DND-41 (cell line): ENCODE measurements around the gene GABRR3.

Experiments
- ATAC-seq: fragments of 200-7000 bp; cut with Tn5 transposase; 3 replicates; pipeline ENCODE4 v1.9.1; 2021; ENCODE audit warnings: low read depth; ENCODE audit not compliant: insufficient read depth
- DNase-seq: peaks from one replicate; pipeline ENCODE4 v3.0.0-alpha.2; 2020
- H2AFZ ChIP-seq: 2 replicates; pipeline ENCODE4 v1.6.0; 2012; ENCODE audit warnings: low read depth, low read length
- H3K27ac ChIP-seq: 2 replicates; pipeline ENCODE4 v1.5.1; 2012; ENCODE audit warnings: low read length, inconsistent platforms
- H3K27me3 ChIP-seq: fragments of 200-600 bp; sonication (generic); 2 replicates; pipeline ENCODE4 v1.6.0; 2012; ENCODE audit warnings: low read length, mild to moderate bottlenecking, inconsistent platforms; ENCODE audit not compliant: insufficient read depth, poor library complexity
- H3K36me3 ChIP-seq: 2 replicates; pipeline ENCODE4 v1.5.1; 2012; ENCODE audit warnings: low read length, inconsistent platforms; ENCODE audit not compliant: insufficient read depth
- H3K4me1 ChIP-seq: 2 replicates; pipeline ENCODE4 v1.5.1; 2012; ENCODE audit warnings: mild to moderate bottlenecking, low read length; ENCODE audit not compliant: insufficient read depth
- H3K4me2 ChIP-seq: 2 replicates; pipeline ENCODE4 v1.6.0; 2012; ENCODE audit warnings: mild to moderate bottlenecking, moderate library complexity, low read length, inconsistent platforms; ENCODE audit not compliant: insufficient read depth
- H3K4me3 ChIP-seq, 2 experiments: fragments of 200-600 bp in 1 of 2; shearing (Covaris generic) in 1 of 2; 2 replicates each; pipeline ENCODE4 v1.5.1; 2012 to 2016; ENCODE audit warnings: inconsistent platforms in 2 of 2, low read length in 2 of 2, mild to moderate bottlenecking in 2 of 2, low read depth in 1 of 2, moderate library complexity in 1 of 2
- H3K79me2 ChIP-seq: 2 replicates; pipeline ENCODE4 v1.6.0; 2012; ENCODE audit warnings: low read length, inconsistent platforms; ENCODE audit not compliant: insufficient read depth
- H3K9ac ChIP-seq: 2 replicates; pipeline ENCODE4 v1.6.0; 2012; ENCODE audit warnings: low read depth, mild to moderate bottlenecking, inconsistent platforms, low read length, moderate library complexity
- H3K9me3 ChIP-seq: 2 replicates; pipeline ENCODE4 v1.5.1; 2012; ENCODE audit warnings: low read length, moderate library complexity, mild to moderate bottlenecking, inconsistent platforms; ENCODE audit not compliant: insufficient read depth, severe bottlenecking
- H4K20me1 ChIP-seq: 2 replicates; pipeline ENCODE4 v1.6.0; 2012; ENCODE audit warnings: low read length; ENCODE audit not compliant: insufficient read depth
- EZH2 ChIP-seq: IDR thresholded peaks from 3 replicates; pipeline ENCODE4 v1.6.1; 2012; ENCODE audit warnings: borderline replicate concordance, low read depth, mild to moderate bottlenecking, moderate library complexity, low read length, inconsistent platforms; ENCODE audit not compliant: severe bottlenecking
- TF ChIP-seq, protein P1 (sequence below): IDR thresholded peaks from 2 replicates; pipeline ENCODE4 v1.5.1; 2012; ENCODE audit warnings: borderline replicate concordance, low read length, moderate library complexity, mild to moderate bottlenecking; ENCODE audit not compliant: poor library complexity, severe bottlenecking; ENCODE audit errors: extremely low read depth

Gene GABRR3

DNA sequence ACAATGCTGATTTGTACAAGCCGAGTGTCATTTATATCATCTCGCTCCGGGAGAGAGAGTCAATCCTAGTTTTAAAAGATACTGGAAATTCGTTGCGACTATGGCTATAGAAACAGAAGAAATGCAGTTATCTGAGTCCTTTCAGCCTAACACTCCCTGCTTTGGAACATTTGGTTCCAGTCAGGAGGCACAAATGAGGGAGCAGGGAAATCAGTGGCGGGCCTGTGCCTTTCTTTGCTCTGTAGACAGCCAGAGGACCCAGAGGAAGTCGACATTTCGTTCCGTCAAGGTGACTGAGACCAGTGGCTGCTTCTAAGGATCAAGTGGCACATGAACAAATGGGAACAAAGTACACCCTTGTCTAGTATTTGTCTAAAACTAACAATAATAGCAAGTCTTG lies 62.1 kb downstream of the GABRR3 start:
- peak overlapping the region; percentile 79 for H2AFZ ChIP-seq
- peaks cover 50% of the 10 kb centered on the region for H3K4me1 ChIP-seq
- TF ChIP-seq, protein P1, sequence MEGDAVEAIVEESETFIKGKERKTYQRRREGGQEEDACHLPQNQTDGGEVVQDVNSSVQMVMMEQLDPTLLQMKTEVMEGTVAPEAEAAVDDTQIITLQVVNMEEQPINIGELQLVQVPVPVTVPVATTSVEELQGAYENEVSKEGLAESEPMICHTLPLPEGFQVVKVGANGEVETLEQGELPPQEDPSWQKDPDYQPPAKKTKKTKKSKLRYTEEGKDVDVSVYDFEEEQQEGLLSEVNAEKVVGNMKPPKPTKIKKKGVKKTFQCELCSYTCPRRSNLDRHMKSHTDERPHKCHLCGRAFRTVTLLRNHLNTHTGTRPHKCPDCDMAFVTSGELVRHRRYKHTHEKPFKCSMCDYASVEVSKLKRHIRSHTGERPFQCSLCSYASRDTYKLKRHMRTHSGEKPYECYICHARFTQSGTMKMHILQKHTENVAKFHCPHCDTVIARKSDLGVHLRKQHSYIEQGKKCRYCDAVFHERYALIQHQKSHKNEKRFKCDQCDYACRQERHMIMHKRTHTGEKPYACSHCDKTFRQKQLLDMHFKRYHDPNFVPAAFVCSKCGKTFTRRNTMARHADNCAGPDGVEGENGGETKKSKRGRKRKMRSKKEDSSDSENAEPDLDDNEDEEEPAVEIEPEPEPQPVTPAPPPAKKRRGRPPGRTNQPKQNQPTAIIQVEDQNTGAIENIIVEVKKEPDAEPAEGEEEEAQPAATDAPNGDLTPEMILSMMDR, result no peak
- no peak for TF ChIP-seq EZH2
- no peaks in the 10 kb centered on the region for H3K9me3 ChIP-seq
- peak overlapping the region; percentile 36; the same call in 1 of the 2 replicates for H3K27ac ChIP-seq
- H3K9ac ChIP-seq, result peak overlapping the region; percentile 61
- H3K36me3 ChIP-seq, result no peaks in the 10 kb centered on the region
- no peaks in the 10 kb centered on the region for H4K20me1 ChIP-seq
- ATAC-seq (no peak), DNase-seq (no peak)
- peak overlapping the region; percentile 60 for H3K4me2 ChIP-seq
- H3K79me2 ChIP-seq, result peaks cover 29% of the 10 kb centered on the region; the same call in 1 of the 2 replicates
- no peaks in the 10 kb centered on the region for H3K27me3 ChIP-seq
- peak overlapping the region; percentile 1 to 61; a peak in 3 of 4 replicates for H3K4me3 ChIP-seq

DNA sequence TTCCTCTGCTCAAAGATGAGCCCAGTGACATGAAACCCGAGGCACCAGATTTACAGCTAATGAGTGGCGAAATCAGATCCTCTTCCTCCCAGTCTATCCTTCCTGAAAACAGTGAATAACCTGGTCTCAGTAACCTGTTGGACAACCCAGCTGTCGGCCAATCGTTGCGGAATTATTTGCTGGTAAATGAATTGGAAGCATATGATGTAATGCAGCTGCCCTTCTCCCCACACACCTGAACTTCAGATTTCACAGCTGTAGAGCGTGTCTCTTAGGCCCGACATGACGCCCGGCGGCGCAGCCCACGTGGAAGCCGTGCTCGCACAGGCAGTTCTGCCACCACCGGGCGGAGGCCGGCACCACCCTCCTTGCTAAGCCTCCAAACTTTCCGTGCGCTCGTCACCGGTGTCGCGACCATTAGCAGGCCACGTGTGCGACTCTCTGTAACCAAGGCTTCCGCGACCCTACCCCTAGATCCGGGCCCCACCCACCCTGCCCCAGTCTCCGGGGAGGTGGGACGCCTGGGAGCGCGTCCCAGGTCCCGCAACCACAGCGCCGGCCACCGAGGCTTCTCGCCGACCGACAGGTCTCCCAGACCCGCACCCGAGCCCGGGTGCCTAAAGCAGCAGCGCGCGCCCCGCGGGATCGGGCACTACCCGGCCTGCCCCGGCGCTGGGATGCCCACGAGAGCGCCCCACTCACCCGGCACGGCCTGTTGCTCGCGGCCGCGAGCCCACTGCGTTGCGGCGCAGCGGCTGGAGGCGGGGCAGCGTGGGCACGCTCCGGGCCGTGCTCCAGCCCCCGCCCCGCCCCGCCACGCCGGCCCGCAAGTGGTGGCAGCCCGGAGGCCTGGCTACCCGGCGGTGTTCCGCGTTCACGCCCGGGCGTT lies 63.2 kb downstream of the GABRR3 start, which contains the start of gene RIOX2:
Gene RIOX2 (minus strand): TSS at position 753 of the 889 bp plus-strand sequence. CDS start 4,838 bp downstream, outside the sequence.
- H3K79me2 ChIP-seq, result peaks cover 29% of the 10 kb centered on the region; the same call in 1 of the 2 replicates
- TF ChIP-seq EZH2, result no peak
- TF ChIP-seq, protein P1, result peak; percentile 17

DNA sequence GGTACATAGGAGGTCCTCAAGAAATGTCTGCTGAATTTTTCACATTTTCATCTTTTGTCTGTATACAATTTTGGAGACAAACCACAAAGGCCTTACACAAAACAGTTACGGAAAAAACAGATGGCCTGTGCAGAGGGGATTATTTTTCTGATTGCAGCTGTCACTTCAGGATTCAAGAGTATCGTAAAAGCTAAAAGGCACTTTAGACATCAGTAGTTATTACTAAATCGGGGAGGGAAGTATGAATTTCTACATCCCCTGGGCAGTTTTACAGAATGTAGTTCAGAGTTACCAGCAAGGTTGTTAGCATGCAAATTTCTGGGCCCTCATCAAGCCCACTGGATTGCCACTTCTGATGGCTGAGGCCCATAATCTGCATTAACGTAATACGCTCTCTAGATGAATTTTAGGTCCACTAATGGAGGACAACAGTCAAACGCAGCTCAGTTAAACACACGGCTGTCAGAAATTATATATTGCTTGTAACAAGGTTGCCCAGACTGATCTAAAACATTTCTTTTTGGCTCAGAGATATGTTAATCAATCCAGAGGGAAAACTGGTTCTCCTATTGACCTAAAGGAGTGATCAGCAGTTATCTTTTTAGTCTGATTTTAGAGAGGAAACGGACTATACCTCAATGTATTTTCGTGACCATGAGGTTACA lies 64.0 kb downstream of the GABRR3 start:
- H3K9ac ChIP-seq, result peak overlapping the region; percentile 61
- H4K20me1 ChIP-seq, result no peaks in the 10 kb centered on the region
- peak overlapping the region; percentile 10; the same call in 1 of the 2 replicates for H3K27ac ChIP-seq
- H3K79me2 ChIP-seq, result peaks cover 29% of the 10 kb centered on the region; the same call in 1 of the 2 replicates
- no peaks in the 10 kb centered on the region for H3K9me3 ChIP-seq
- H3K4me3 ChIP-seq, result peak overlapping the region; percentile 1 to 61; a peak in 3 of 4 replicates
- H3K27me3 ChIP-seq, result no peaks in the 10 kb centered on the region
- ATAC-seq (no peak), DNase-seq (no peak)
- peaks cover 52% of the 10 kb centered on the region for H3K4me1 ChIP-seq
- H3K4me2 ChIP-seq, result peak overlapping the region; percentile 60
- peak overlapping the region; percentile 63 for H2AFZ ChIP-seq
- H3K36me3 ChIP-seq, result peaks cover 6% of the 10 kb centered on the region; the same call in 1 of the 2 replicates
- no peak for TF ChIP-seq EZH2
- TF ChIP-seq, protein P1, result no peak

More for the DNA sequence above, 63.2 kb downstream of the GABRR3 start, which contains the start of gene RIOX2:
- H3K27ac ChIP-seq, result peak within 1 kb of the TSS; percentile 36
- peak within 1 kb of the TSS; percentile 60 for H3K4me2 ChIP-seq
- no peaks in the 10 kb centered on the region for H4K20me1 ChIP-seq
- peaks cover 52% of the 10 kb centered on the region for H3K4me1 ChIP-seq
- H3K27me3 ChIP-seq, result no peaks in the 10 kb centered on the region
- ATAC-seq, result peak; percentile 79
- peak within 1 kb of the TSS; percentile 61 for H3K9ac ChIP-seq
- H3K36me3 ChIP-seq, result 0 out of 2 replicates have a peak, but pooled peaks cover under 1% of the 10 kb centered on the region
- H3K4me3 ChIP-seq, result peak within 1 kb of the TSS; percentile 1 to 61; a peak in 3 of 4 replicates
- H3K9me3 ChIP-seq, result no peaks in the 10 kb centered on the region
- DNase-seq, result peak; percentile 66
- H2AFZ ChIP-seq, result peak within 1 kb of the TSS; percentile 79
